ENCODE measurements around the gene WDR31. TPM values are rescaled to one million over a fixed set of nuclear protein-coding genes. Genes with fewer than 3 reads are reported as not detected.
A peak's percentile ranks its signal among the peaks of the same experiment; 100 is the strongest.
"Not testable (repeated sequence)": the region's sequence is repeated elsewhere in the genome, so short reads cannot be mapped to it uniquely, and the experiment has no call there.

WDR31 gene
- polyA plus RNA-seq, 2 of the 4 experiments (the other 2 are of a cell fraction), result 1.9 to 2.9 TPM

GRCh38 chr9:113381909-113382411 is 41.9 kb upstream of the WDR31 start:
- Histone ChIP-seq H3K4me1 (0 out of 3 replicates have a peak, but pooled peaks cover 8% of the 10 kb centered on the region), H3K4me3 (no peak overlapping the region), H3K27ac (no peak overlapping the region), H3K4me2 (no peak overlapping the region), H3K9me3 (no peaks in the 10 kb centered on the region)
- WGBS (ENCODE audit: missing lambda C conversion rate), result 88% methylated on average over 8 of the region's 8 CpGs
- FAIRE-seq, result no peak
- POLR2A ChIA-PET, result no interaction called here
- DNase-seq (ENCODE audit: low read depth in 1 of 2, low spot score in 1 of 2), result no peak
- CTCF ChIA-PET, result interaction anchor here (1.0 kb wide), 1 partner anchor 19 kb away, joined by 3 read pairs; the partner anchor contains the start of gene ALAD
- no peak for ATAC-seq
- TF ChIP-seq, protein P1, sequence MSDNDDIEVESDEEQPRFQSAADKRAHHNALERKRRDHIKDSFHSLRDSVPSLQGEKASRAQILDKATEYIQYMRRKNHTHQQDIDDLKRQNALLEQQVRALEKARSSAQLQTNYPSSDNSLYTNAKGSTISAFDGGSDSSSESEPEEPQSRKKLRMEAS (IDR thresholded peaks at IDR 0.05), result no peak
- TF ChIP-seq ESRRA (IDR thresholded peaks at IDR 0.05; ENCODE audit: borderline replicate concordance, low read length) (no peak), NPAS2 (CRISPR knock-in tag; IDR thresholded peaks at IDR 0.05; ENCODE audit: borderline replicate concordance) (no peak), SREBF2 (IDR thresholded peaks at IDR 0.05) (no peak)
- TF ChIP-seq, protein P2, sequence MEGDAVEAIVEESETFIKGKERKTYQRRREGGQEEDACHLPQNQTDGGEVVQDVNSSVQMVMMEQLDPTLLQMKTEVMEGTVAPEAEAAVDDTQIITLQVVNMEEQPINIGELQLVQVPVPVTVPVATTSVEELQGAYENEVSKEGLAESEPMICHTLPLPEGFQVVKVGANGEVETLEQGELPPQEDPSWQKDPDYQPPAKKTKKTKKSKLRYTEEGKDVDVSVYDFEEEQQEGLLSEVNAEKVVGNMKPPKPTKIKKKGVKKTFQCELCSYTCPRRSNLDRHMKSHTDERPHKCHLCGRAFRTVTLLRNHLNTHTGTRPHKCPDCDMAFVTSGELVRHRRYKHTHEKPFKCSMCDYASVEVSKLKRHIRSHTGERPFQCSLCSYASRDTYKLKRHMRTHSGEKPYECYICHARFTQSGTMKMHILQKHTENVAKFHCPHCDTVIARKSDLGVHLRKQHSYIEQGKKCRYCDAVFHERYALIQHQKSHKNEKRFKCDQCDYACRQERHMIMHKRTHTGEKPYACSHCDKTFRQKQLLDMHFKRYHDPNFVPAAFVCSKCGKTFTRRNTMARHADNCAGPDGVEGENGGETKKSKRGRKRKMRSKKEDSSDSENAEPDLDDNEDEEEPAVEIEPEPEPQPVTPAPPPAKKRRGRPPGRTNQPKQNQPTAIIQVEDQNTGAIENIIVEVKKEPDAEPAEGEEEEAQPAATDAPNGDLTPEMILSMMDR (IDR thresholded peaks at IDR 0.05), result no peak
- TF ChIP-seq, protein P3, sequence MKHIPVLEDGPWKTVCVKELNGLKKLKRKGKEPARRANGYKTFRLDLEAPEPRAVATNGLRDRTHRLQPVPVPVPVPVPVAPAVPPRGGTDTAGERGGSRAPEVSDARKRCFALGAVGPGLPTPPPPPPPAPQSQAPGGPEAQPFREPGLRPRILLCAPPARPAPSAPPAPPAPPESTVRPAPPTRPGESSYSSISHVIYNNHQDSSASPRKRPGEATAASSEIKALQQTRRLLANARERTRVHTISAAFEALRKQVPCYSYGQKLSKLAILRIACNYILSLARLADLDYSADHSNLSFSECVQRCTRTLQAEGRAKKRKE (CRISPR knock-in tag; IDR thresholded peaks at IDR 0.05; ENCODE audit: low read depth), result no peak

DNA sequence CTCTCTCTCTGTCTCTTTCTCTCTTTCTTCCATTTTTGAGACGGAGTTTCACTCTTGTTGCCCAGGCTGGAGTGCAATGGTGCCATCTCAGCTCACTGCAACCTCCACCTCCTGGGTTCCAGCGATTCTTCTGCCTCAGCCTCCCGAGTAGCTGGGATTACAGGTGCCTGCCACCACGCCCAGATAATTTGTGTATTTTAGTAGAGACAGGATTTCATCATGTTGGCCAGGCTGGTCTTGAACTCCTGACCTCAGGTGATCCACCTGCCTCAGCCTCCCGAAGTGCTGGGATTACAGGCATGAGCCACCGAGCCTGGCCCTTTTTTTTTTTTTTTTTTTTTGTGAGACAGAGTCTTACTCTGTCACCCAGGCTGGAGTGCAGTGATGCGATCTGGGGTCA is 41.4 kb upstream of the WDR31 start:
- not testable (repeated sequence) for ATAC-seq; FAIRE-seq; H3K4me3 ChIP-seq; DNase-seq (ENCODE audit: low read depth in 1 of 2, low spot score in 1 of 2); H3K4me2 ChIP-seq; H3K27ac ChIP-seq; H3K4me1 ChIP-seq; H3K9me3 ChIP-seq
- POLR2A ChIA-PET, result interaction anchor here (0.6 kb wide), 1 partner anchor 41 kb away, joined by 5 read pairs; the partner anchor contains the start of gene WDR31
- 74% methylated on average over 7 of the region's 7 CpGs for WGBS (ENCODE audit: missing lambda C conversion rate)
- CTCF ChIA-PET, result interaction anchor here (0.6 to 1.0 kb wide), 2 partner anchors 19 to 277 kb away, joined by 3 read pairs; partner anchors contain the start of gene ALAD

- Histone ChIP-seq H3K27ac (no peak overlapping the region), H3K4me2 (no peak overlapping the region), H3K4me1 (peaks cover 8% of the 10 kb centered on the region; the same call in 1 of the 3 replicates), H3K4me3 (no peak overlapping the region), H3K9me3 (no peaks in the 10 kb centered on the region)
- TF ChIP-seq, protein P1 (IDR thresholded peaks at IDR 0.05), result no peak
- TF ChIP-seq MAFK (IDR thresholded peaks at IDR 0.05; ENCODE audit: partially characterized antibody), result peak; percentile 84
- ATAC-seq, result no peak
- POLR2A ChIA-PET, result interaction anchor here (0.6 kb wide), 1 partner anchor 41 kb away, joined by 5 read pairs; the partner anchor contains the start of gene WDR31
- CTCF ChIA-PET, result interaction anchor here (0.6 kb wide), 1 partner anchor 278 kb away, joined by 3 read pairs; no protein-coding TSS in a partner anchor
- no peak for FAIRE-seq
- no peak for DNase-seq (ENCODE audit: low read depth in 1 of 2, low spot score in 1 of 2)
- 54% methylated on average over 1 of the region's 1 CpG for WGBS (ENCODE audit: missing lambda C conversion rate)
Measured at GRCh38 chr9:113380869-113381378, 40.8 kb upstream of the WDR31 start.

GRCh38 chr9:113379829-113380210 is 39.7 kb upstream of the WDR31 start:
- H3K4me3 ChIP-seq; ATAC-seq; DNase-seq (ENCODE audit: low read depth in 1 of 2, low spot score in 1 of 2); POLR2A ChIA-PET; FAIRE-seq; H3K4me2 ChIP-seq; H3K4me1 ChIP-seq; H3K9me3 ChIP-seq; CTCF ChIA-PET; H3K27ac ChIP-seq: not testable (repeated sequence)
- WGBS (ENCODE audit: missing lambda C conversion rate), result 60% methylated on average over 2 of the region's 2 CpGs

- 84% methylated on average over 23 of the region's 24 CpGs for WGBS (ENCODE audit: missing lambda C conversion rate)
- POLR2A ChIA-PET, result not testable (repeated sequence)
Measured at GRCh38 chr9:113379094-113379828, 39.2 kb upstream of the WDR31 start.

More at GRCh38 chr9:113379094-113379828, 39.2 kb upstream of the WDR31 start:
- H3K9me3 ChIP-seq; H3K4me2 ChIP-seq; CTCF ChIA-PET; DNase-seq (ENCODE audit: low read depth in 1 of 2, low spot score in 1 of 2); FAIRE-seq; H3K27ac ChIP-seq; ATAC-seq; H3K4me1 ChIP-seq; H3K4me3 ChIP-seq: not testable (repeated sequence)

Data from A549 (cell line).